Measurements from ENCODE around the gene PRADC1. TPM values are rescaled to one million over a fixed set of nuclear protein-coding genes. Genes with fewer than 3 reads are reported as not detected.

The PRADC1 gene
- total and polyA plus RNA-seq, 9 of the 15 experiments (the other 6 are each of a cell fraction or from before 2014, with no cell fraction given): 7.3 to 47.4 (median 34.2) TPM

- H3K4me1 ChIP-seq (replicated peaks in 1 of 2; ENCODE audit: control insufficient read depth in 2 of 2, insufficient read depth in 2 of 2, low read length in 2 of 2): peaks cover 2 to 14% of the 10 kb centered on the region in 2 experiments; a peak in 2 of 5 replicates
Measured at GRCh38 chr2:73262108-73262651, 29.1 kb upstream of the PRADC1 start.

GRCh38 chr2:73260338-73260984 is 27.4 kb upstream of the PRADC1 start:
- BruUV-seq (replicated peaks): no TSS peak
- Histone ChIP-seq H3K4me1 (replicated peaks in 1 of 2; ENCODE audit: control insufficient read depth in 2 of 2, insufficient read depth in 2 of 2, low read length in 2 of 2) (peaks cover 2 to 12% of the 10 kb centered on the region in 2 experiments; a peak in 2 of 5 replicates), H3K79me2 (ENCODE audit: control insufficient read depth, insufficient read depth, low read length) (no peaks in the 10 kb centered on the region), H3K4me2 (ENCODE audit: insufficient read depth, low read length) (no peak overlapping the region), H2AFZ (ENCODE audit: low read depth, low read length) (peak overlapping the region; percentile 71), H3K9me1 (ENCODE audit: control insufficient read depth, insufficient read depth, low read length) (no peaks in the 10 kb centered on the region), H3K36me3 (ENCODE audit: control insufficient read depth, insufficient read depth, low read length) (no peaks in the 10 kb centered on the region), H3K4me3 (no peak overlapping the region), H3K27ac (ENCODE audit: extremely low read depth, low read depth, low read length) (no peak overlapping the region), H4K20me1 (replicated peaks; ENCODE audit: control insufficient read depth, insufficient read depth, low read length) (peaks cover 6% of the 10 kb centered on the region; the same call in 1 of the 2 replicates), H3K9ac (ENCODE audit: insufficient read depth in 1 of 2, low read depth in 2 of 2, low read length in 2 of 2) (peak overlapping the region in 1 of 2 experiments; percentile 82; a peak in 2 of 4 replicates), H3K9me3 (replicated peaks; ENCODE audit: control insufficient read depth, insufficient read depth, low read depth, low read length) (no peaks in the 10 kb centered on the region), H3K27me3 (ENCODE audit: control insufficient read depth in 2 of 2, insufficient read depth in 2 of 2, low read length in 2 of 2) (no peaks in the 10 kb centered on the region)
- DNase-seq (ENCODE audit: extremely low read depth in 1 of 4, low spot score in 3 of 4): peak; percentile 80 to 84 (median 80)
- FAIRE-seq: peak; percentile 91
- in situ Hi-C loops (cut with MboI): no loop called here
- WGBS (ENCODE audit: insufficient coverage, low coverage, missing lambda C conversion rate): 15% methylated on average over 16 of the region's 17 CpGs
- intact Hi-C loops (cut with micrococcal nuclease): loop anchor here (1.0 to 5.0 kb wide), 3 partner anchors 48 to 367 kb away; no protein-coding TSS in a partner anchor
- ChIA-PET CTCF (ENCODE audit: low intra/inter-chr PET ratio) (interaction anchor here (1.0 to 2.0 kb wide), 4 partner anchors 100 to 373 kb away, joined by 3 to 10 read pairs (median 5); partner anchors contain the start of gene SPR), POLR2A (interaction anchor here (0.6 to 0.9 kb wide), 3 partner anchors 10 to 238 kb away, joined by 3 to 6 read pairs (median 4); no protein-coding TSS in a partner anchor)
- ATAC-seq: peak; percentile 94
- TF ChIP-seq STAG1 (CRISPR knock-in tag; IDR thresholded peaks at IDR 0.05; ENCODE audit: borderline replicate concordance) (peak; percentile 37; the same call in 1 of the 2 replicates), L3MBTL2 (IDR thresholded peaks at IDR 0.05) (0 out of 2 replicates have a peak, but pooled peaks have one; percentile 12), RB1 (IDR thresholded peaks at IDR 0.05; ENCODE audit: low read depth) (peak; percentile 19; the same call in 1 of the 2 replicates)
- TF ChIP-seq, protein P1, sequence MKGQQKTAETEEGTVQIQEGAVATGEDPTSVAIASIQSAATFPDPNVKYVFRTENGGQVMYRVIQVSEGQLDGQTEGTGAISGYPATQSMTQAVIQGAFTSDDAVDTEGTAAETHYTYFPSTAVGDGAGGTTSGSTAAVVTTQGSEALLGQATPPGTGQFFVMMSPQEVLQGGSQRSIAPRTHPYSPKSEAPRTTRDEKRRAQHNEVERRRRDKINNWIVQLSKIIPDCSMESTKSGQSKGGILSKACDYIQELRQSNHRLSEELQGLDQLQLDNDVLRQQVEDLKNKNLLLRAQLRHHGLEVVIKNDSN (CRISPR knock-in tag; IDR thresholded peaks at IDR 0.05): peak; percentile 58
- TF ChIP-seq, protein P2, sequence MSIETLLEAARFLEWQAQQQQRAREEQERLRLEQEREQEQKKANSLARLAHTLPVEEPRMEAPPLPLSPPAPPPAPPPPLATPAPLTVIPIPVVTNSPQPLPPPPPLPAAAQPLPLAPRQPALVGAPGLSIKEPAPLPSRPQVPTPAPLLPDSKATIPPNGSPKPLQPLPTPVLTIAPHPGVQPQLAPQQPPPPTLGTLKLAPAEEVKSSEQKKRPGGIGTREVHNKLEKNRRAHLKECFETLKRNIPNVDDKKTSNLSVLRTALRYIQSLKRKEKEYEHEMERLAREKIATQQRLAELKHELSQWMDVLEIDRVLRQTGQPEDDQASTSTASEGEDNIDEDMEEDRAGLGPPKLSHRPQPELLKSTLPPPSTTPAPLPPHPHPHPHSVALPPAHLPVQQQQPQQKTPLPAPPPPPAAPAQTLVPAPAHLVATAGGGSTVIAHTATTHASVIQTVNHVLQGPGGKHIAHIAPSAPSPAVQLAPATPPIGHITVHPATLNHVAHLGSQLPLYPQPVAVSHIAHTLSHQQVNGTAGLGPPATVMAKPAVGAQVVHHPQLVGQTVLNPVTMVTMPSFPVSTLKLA (conservative IDR thresholded peaks at IDR 0.05): peak; percentile 30 to 71; a peak in 3 of 4 replicates

More at GRCh38 chr2:73262108-73262651, 29.1 kb upstream of the PRADC1 start:
- Histone ChIP-seq H3K27ac (ENCODE audit: extremely low read depth, low read depth, low read length) (no peak overlapping the region), H3K4me3 (no peak overlapping the region), H3K9ac (ENCODE audit: insufficient read depth in 1 of 2, low read depth in 2 of 2, low read length in 2 of 2) (no peak overlapping the region), H3K9me1 (ENCODE audit: control insufficient read depth, insufficient read depth, low read length) (no peaks in the 10 kb centered on the region), H2AFZ (ENCODE audit: low read depth, low read length) (no peak overlapping the region), H3K79me2 (ENCODE audit: control insufficient read depth, insufficient read depth, low read length) (no peaks in the 10 kb centered on the region), H3K36me3 (ENCODE audit: control insufficient read depth, insufficient read depth, low read length) (peaks cover 3% of the 10 kb centered on the region; the same call in 1 of the 3 replicates), H3K27me3 (ENCODE audit: control insufficient read depth in 2 of 2, insufficient read depth in 2 of 2, low read length in 2 of 2) (peaks cover 0 to 3% of the 10 kb centered on the region in 2 experiments; a peak in 1 of 5 replicates), H4K20me1 (replicated peaks; ENCODE audit: control insufficient read depth, insufficient read depth, low read length) (peaks cover 9% of the 10 kb centered on the region; the same call in 1 of the 2 replicates), H3K9me3 (replicated peaks; ENCODE audit: control insufficient read depth, insufficient read depth, low read depth, low read length) (no peaks in the 10 kb centered on the region), H3K4me2 (ENCODE audit: insufficient read depth, low read length) (no peak overlapping the region)
- DNase-seq (ENCODE audit: extremely low read depth in 1 of 4, low spot score in 3 of 4) (no peak), FAIRE-seq (no peak), ATAC-seq (no peak)
- CTCF ChIA-PET (ENCODE audit: low intra/inter-chr PET ratio): no interaction called here
- intact Hi-C loops (cut with micrococcal nuclease): loop anchor here (5.0 kb wide), 1 partner anchor 175 kb away; no protein-coding TSS in a partner anchor
- no TSS peak for BruUV-seq (replicated peaks)
- POLR2A ChIA-PET: interaction anchor here (1.4 kb wide), 1 partner anchor 26 kb away, joined by 6 read pairs; no protein-coding TSS in a partner anchor
- WGBS (ENCODE audit: insufficient coverage, low coverage, missing lambda C conversion rate): 46% methylated on average over 4 of the region's 4 CpGs
- in situ Hi-C loops (cut with MboI): no loop called here
- TF ChIP-seq NFE2 (IDR thresholded peaks at IDR 0.05; ENCODE audit: low read depth): no peak

Data from K562 (cell line).